HCT116 (cell line): Measurements from ENCODE around the gene MGAT4C.

Experiments
- CTCF ChIP-seq, 3 experiments: fragments of 200-600 bp in 1 of 3; sonication (generic) in 1 of 3; IDR thresholded peaks in 2 of 3; conservative IDR thresholded peaks in 1 of 3; 2 replicates each; pipeline ENCODE4 v1.5.1; 2012 to 2017; ENCODE audit warnings: low read depth in 2 of 3, low read length in 2 of 3, antibody characterized with exemption in 1 of 3, borderline replicate concordance in 1 of 3, control low read depth in 1 of 3, mild to moderate bottlenecking in 1 of 3, mixed read lengths in 1 of 3, mixed run types in 1 of 3, moderate library complexity in 1 of 3; ENCODE audit not compliant: insufficient read depth in 1 of 3
- ELF1 ChIP-seq: IDR thresholded peaks from 2 replicates; pipeline ENCODE4 v1.6.1; 2012; ENCODE audit warnings: low read depth, borderline replicate concordance
- EZH2 ChIP-seq: fragments of 200-600 bp; sonication (generic); IDR thresholded peaks from 2 replicates; pipeline ENCODE4 v1.6.1; 2017; ENCODE audit warnings: antibody characterized with exemption, mixed run types
- EZH2phosphoT487 ChIP-seq: fragments of 200-600 bp; IDR thresholded peaks from 2 replicates; pipeline ENCODE4 v1.6.1; 2018; ENCODE audit warnings: antibody characterized with exemption, borderline replicate concordance
- POLR2A ChIP-seq: IDR thresholded peaks from 2 replicates; pipeline ENCODE4 v1.7.0; 2011; ENCODE audit warnings: borderline replicate concordance; ENCODE audit not compliant: insufficient read depth, insufficient read length; ENCODE audit errors: extremely low read depth
- POLR2AphosphoS5 ChIP-seq: IDR thresholded peaks from 2 replicates; pipeline ENCODE4 v1.6.1; 2011; ENCODE audit warnings: mild to moderate bottlenecking, low read depth, low read length, moderate library complexity
- RAD21 ChIP-seq: IDR thresholded peaks from 2 replicates; pipeline ENCODE4 v1.6.1; 2012; ENCODE audit warnings: low read depth, mild to moderate bottlenecking
- SRF ChIP-seq: IDR thresholded peaks from 2 replicates; pipeline ENCODE4 v1.6.1; 2012; ENCODE audit warnings: low read depth
- TF ChIP-seq, protein P1 (sequence below): IDR thresholded peaks from 2 replicates; pipeline ENCODE4 v1.6.1; 2012

GRCh38 chr12:86148071-86148470 is 108.1 kb downstream of the MGAT4C start:
- TF ChIP-seq EZH2 (no peak), ELF1 (no peak), POLR2AphosphoS5 (no peak), RAD21 (no peak), POLR2A (no peak), SRF (no peak), CTCF (IDR thresholded peaks at IDR 0.05 in 2 of 3, conservative IDR thresholded peaks at IDR 0.05 in 1 of 3; ENCODE audit: borderline replicate concordance in 1 of 3, insufficient read depth in 1 of 3, low read depth in 2 of 3, low read length in 2 of 3) (no peak), EZH2phosphoT487 (no peak)
- TF ChIP-seq, protein P1, sequence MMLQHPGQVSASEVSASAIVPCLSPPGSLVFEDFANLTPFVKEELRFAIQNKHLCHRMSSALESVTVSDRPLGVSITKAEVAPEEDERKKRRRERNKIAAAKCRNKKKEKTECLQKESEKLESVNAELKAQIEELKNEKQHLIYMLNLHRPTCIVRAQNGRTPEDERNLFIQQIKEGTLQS = no peak
